ENCODE data around the gene VEPH1. TPM values are rescaled to one million over a fixed set of nuclear protein-coding genes. Genes with fewer than 3 reads are reported as not detected.

VEPH1 gene
- total RNA-seq, 1 donor from 2014 or later, result 8.8 TPM

DNA sequence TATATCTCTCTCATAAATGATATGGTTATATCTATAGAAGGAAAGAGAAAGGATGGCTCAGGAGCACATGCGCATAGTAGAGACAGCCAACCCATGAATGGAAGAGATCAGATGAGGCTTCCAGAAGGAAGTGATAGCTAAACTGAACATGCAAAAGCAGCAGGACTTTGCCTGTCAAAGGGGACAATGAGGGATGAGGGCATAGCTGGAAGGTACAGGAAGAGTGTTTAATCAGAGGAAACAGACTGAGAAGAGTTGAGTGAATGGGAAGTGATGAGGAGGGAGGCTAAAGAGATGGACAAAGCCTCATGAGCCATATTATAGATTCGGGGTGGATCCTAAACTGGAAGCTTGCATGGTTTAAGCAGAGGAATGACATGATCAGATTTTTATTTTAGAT lies 26.5 kb upstream of the VEPH1 start:
- DNase-seq (ENCODE audit: low read depth, low spot score), result no peak
- H3K27ac Mint-ChIP-seq (ENCODE audit: unreplicated experiment), result no peak overlapping the region
- H3K36me3 Mint-ChIP-seq (ENCODE audit: low read depth), result no peaks in the 10 kb centered on the region
- H3K4me3 Mint-ChIP-seq, result no peak overlapping the region
- no peaks in the 10 kb centered on the region for H3K27me3 Mint-ChIP-seq (ENCODE audit: low read depth)
- TF ChIP-seq, protein P1, sequence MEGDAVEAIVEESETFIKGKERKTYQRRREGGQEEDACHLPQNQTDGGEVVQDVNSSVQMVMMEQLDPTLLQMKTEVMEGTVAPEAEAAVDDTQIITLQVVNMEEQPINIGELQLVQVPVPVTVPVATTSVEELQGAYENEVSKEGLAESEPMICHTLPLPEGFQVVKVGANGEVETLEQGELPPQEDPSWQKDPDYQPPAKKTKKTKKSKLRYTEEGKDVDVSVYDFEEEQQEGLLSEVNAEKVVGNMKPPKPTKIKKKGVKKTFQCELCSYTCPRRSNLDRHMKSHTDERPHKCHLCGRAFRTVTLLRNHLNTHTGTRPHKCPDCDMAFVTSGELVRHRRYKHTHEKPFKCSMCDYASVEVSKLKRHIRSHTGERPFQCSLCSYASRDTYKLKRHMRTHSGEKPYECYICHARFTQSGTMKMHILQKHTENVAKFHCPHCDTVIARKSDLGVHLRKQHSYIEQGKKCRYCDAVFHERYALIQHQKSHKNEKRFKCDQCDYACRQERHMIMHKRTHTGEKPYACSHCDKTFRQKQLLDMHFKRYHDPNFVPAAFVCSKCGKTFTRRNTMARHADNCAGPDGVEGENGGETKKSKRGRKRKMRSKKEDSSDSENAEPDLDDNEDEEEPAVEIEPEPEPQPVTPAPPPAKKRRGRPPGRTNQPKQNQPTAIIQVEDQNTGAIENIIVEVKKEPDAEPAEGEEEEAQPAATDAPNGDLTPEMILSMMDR (conservative IDR thresholded peaks at IDR 0.05), result no peak
- H3K4me1 Mint-ChIP-seq, result peaks cover 16% of the 10 kb centered on the region
- H3K9me3 Mint-ChIP-seq, result no peaks in the 10 kb centered on the region

DNA sequence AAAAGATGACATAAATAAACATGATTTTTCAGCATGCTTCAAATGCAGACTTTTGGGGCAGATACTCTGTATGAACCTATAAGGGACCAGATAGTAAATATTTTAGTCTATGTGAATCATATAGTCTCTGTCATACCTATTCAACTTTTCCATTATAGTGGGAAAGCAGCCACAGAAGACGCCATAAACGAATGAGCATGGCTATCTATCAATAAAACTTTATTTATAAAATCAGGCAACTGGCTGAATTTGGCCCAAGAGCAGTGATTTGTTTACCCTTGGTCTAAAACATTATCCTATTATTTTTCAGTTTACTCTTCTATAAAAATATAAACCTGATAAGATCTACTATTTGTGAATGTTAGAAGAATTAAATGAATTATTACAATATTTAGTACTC lies 25.9 kb upstream of the VEPH1 start:
- Mint-ChIP-seq H3K4me1 (peaks cover 16% of the 10 kb centered on the region), H3K36me3 (ENCODE audit: low read depth) (no peaks in the 10 kb centered on the region), H3K27ac (ENCODE audit: unreplicated experiment) (no peak overlapping the region), H3K9me3 (no peaks in the 10 kb centered on the region), H3K4me3 (no peak overlapping the region), H3K27me3 (ENCODE audit: low read depth) (no peaks in the 10 kb centered on the region)
- TF ChIP-seq, protein P1 (conservative IDR thresholded peaks at IDR 0.05), result no peak
- DNase-seq (ENCODE audit: low read depth, low spot score), result no peak

DNA sequence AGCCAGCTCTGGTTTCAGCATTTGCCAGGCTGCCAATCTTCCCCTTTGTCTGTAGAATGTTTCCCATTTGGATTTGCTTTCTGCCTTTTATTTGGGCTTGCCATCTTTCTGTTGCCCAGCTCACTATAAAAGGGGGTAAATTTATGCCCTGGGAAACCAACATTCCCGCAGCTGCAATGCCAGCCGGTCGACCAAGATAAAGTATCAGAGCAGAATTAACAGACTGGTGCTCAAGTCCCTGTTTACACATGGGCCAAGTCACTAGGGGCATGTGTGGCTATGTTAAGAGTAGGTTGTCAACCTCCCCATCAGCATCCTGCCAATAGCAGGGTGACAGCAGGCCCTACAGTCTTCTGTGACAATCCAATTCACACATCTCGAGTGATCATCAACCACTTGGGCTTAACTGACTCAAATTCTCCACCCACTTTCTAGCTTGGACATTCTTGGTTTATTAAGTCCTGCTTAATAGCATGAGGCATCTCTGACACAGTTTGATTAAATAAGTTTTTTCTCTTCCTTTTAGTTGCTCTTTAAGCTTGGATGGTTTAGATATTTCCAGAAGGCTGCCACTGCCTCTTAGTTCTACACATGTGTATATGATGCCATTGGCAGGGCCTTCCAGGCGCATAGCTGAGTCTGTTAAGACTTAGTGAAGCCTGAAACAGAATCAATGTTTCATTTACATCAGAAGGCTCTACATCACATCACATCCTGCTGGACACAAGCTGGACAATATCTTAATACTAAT lies 24.1 kb upstream of the VEPH1 start:
- TF ChIP-seq, protein P1 (conservative IDR thresholded peaks at IDR 0.05), result no peak

DNA sequence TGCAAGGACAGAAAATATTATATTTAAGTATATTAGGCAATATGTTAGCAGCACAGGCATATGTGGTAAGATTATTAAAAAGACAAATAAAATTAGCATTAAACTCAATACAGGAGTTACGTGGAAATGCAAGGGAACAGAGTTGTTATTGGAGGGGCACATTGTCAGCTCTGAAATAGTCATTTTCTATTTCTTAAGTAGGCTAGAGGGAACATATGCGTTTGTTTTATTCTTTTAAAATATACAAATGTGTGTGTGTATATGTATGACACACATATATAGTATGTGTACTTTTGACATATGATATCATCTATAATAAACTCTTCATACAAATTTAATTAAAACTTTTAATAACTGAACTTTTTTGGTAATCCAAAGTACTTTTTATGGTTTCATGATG lies 22.8 kb upstream of the VEPH1 start:
- Mint-ChIP-seq H3K4me1 (peaks cover 13% of the 10 kb centered on the region), H3K36me3 (ENCODE audit: low read depth) (no peaks in the 10 kb centered on the region), H3K27me3 (ENCODE audit: low read depth) (no peaks in the 10 kb centered on the region), H3K4me3 (no peak overlapping the region), H3K9me3 (no peaks in the 10 kb centered on the region), H3K27ac (ENCODE audit: unreplicated experiment) (no peak overlapping the region)
- DNase-seq (ENCODE audit: low read depth, low spot score), result no peak
- TF ChIP-seq, protein P1 (conservative IDR thresholded peaks at IDR 0.05), result no peak

More for the DNA sequence above, 24.1 kb upstream of the VEPH1 start:
- Mint-ChIP-seq H3K4me1 (peaks cover 16% of the 10 kb centered on the region), H3K27ac (ENCODE audit: unreplicated experiment) (no peak overlapping the region), H3K4me3 (no peak overlapping the region), H3K27me3 (ENCODE audit: low read depth) (no peaks in the 10 kb centered on the region), H3K9me3 (no peaks in the 10 kb centered on the region), H3K36me3 (ENCODE audit: low read depth) (no peaks in the 10 kb centered on the region)
- DNase-seq (ENCODE audit: low read depth, low spot score), result no peak

DNA sequence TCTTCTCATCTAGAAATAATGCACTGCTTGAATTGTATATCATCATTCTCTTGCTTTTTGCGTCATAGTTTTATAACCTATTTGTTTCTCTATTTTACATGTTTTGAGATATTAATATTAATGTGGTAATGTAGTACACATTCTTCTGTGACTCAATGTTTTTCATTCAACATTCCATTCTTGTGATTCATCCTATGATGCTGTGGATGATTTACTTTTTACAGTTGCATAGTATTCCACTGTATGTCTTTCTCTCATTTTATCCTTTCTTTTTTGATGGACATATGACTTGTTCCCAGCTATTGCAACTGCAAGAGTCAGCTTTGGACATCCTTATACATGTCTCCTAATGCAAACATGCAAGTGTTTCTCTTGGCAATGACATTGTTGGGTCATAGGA lies 20.6 kb upstream of the VEPH1 start:
- peaks cover 13% of the 10 kb centered on the region for H3K4me1 Mint-ChIP-seq
- H3K27ac Mint-ChIP-seq (ENCODE audit: unreplicated experiment), result no peak overlapping the region
- H3K27me3 Mint-ChIP-seq (ENCODE audit: low read depth), result no peaks in the 10 kb centered on the region
- TF ChIP-seq, protein P1 (conservative IDR thresholded peaks at IDR 0.05), result no peak
- no peak for DNase-seq (ENCODE audit: low read depth, low spot score)
- no peak overlapping the region for H3K4me3 Mint-ChIP-seq
- peaks cover 1% of the 10 kb centered on the region for H3K36me3 Mint-ChIP-seq (ENCODE audit: low read depth)
- peaks cover 1% of the 10 kb centered on the region for H3K9me3 Mint-ChIP-seq
